Thyroid gland (tissue), 4 donors: ENCODE data around the gene TAX1BP1.

Experiments
- POLR2A ChIP-seq, 2 donors: fragments of 450-650 bp; IDR thresholded peaks; one replicate each; pipeline ENCODE4 v1.6.1; 2017; ENCODE audit warnings: antibody characterized with exemption in 2 of 2, mild to moderate bottlenecking in 2 of 2, moderate library complexity in 1 of 2
- TF ChIP-seq, protein P1 (sequence below), 6 experiments: fragments of 200-600 bp in 3 of 6; fragments of 450-650 bp in 3 of 6; sonication (generic) in 3 of 6; IDR thresholded peaks; one replicate each; pipeline ENCODE4 v1.5.1; 2016 to 2019; ENCODE audit warnings: antibody characterized with exemption in 6 of 6, mild to moderate bottlenecking in 2 of 6, inconsistent platforms in 1 of 6, moderate library complexity in 1 of 6

DNA sequence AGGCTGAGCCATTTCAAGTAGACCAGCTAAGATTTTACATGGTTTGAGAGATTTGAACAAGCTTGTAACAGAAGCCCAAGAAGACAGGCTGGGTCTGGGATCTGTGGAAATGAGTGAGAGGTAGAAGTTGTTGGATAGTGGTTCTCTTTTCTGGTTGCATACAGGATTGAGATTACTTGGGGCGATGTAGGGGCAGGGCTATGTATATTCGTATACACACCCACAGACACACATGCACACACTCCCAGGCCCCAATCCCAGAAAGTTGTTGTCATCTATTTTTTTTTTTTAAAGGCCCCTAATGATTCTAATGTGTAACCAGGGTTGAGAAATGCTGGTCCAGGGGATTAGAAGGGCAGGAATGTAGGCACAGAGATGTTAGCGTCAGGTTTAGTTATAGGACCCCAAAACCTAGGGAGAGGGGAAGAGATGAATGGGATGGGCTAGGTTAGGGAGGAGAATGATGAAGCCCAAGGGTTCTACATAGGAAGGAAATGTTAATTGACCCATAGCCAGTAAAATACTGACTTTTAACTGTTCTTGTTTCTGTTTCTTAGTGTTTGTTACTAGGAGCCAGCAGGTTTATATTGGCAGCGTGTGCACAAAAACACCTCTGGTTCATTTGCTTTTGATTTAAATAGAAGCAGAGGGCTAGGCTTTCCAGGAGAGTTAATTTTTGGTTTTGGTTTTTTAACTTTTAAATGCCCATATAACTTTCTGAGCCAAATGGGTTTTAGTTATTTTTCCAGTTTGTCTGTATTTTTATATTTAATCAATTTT lies 7.8 kb downstream of the TAX1BP1 start:
- TF ChIP-seq POLR2A (IDR thresholded peaks at IDR 0.05) = no peak
- TF ChIP-seq, protein P1, sequence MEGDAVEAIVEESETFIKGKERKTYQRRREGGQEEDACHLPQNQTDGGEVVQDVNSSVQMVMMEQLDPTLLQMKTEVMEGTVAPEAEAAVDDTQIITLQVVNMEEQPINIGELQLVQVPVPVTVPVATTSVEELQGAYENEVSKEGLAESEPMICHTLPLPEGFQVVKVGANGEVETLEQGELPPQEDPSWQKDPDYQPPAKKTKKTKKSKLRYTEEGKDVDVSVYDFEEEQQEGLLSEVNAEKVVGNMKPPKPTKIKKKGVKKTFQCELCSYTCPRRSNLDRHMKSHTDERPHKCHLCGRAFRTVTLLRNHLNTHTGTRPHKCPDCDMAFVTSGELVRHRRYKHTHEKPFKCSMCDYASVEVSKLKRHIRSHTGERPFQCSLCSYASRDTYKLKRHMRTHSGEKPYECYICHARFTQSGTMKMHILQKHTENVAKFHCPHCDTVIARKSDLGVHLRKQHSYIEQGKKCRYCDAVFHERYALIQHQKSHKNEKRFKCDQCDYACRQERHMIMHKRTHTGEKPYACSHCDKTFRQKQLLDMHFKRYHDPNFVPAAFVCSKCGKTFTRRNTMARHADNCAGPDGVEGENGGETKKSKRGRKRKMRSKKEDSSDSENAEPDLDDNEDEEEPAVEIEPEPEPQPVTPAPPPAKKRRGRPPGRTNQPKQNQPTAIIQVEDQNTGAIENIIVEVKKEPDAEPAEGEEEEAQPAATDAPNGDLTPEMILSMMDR (IDR thresholded peaks at IDR 0.05) = no peak
